Measurements from ENCODE around the gene SMNDC1. TPM values are rescaled to one million over a fixed set of nuclear protein-coding genes. Genes with fewer than 3 reads are reported as not detected.

Gene SMNDC1
- total RNA-seq, 3 donors from 2014 or later: 11.5 to 16.0 (median 13.4) TPM

DNA sequence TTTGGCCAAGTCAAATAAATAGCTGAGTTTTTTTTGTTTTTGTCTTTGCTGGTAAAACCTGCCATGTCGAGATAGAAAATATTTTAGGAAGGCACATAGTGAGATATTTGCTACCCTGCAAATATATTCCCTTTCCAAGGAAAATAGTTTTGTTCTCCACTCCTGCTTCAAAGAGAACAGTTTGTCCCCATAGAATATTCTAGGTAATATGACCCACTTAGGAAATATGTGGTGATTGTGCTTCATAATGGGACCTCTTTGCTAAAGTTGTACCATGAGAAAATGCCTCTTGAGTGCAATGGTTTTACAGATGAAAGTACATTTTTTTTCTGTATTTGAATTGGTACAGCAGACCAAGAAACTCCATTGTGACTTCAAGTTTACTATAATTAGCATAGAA, 41.6 kb downstream of the SMNDC1 start:
- intact Hi-C loops (cut with DNase I; ENCODE audit: low total_unique reads): no loop called here
- Histone ChIP-seq H3K27ac (peak overlapping the region; percentile 9 to 54), H3K27me3 (no peaks in the 10 kb centered on the region), H3K4me3 (no peak overlapping the region), H3K36me3 (no peaks in the 10 kb centered on the region), H3K9me3 (no peaks in the 10 kb centered on the region), H3K4me1 (peaks cover 0 to 2% of the 10 kb centered on the region in 2 donors)
- DNase-seq (ENCODE audit: low spot score in 2 of 2): no peak
- TF ChIP-seq POLR2AphosphoS5 (IDR thresholded peaks at IDR 0.05): no peak
- TF ChIP-seq POLR2A (IDR thresholded peaks at IDR 0.05): no peak
- TF ChIP-seq, protein P1, sequence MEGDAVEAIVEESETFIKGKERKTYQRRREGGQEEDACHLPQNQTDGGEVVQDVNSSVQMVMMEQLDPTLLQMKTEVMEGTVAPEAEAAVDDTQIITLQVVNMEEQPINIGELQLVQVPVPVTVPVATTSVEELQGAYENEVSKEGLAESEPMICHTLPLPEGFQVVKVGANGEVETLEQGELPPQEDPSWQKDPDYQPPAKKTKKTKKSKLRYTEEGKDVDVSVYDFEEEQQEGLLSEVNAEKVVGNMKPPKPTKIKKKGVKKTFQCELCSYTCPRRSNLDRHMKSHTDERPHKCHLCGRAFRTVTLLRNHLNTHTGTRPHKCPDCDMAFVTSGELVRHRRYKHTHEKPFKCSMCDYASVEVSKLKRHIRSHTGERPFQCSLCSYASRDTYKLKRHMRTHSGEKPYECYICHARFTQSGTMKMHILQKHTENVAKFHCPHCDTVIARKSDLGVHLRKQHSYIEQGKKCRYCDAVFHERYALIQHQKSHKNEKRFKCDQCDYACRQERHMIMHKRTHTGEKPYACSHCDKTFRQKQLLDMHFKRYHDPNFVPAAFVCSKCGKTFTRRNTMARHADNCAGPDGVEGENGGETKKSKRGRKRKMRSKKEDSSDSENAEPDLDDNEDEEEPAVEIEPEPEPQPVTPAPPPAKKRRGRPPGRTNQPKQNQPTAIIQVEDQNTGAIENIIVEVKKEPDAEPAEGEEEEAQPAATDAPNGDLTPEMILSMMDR (IDR thresholded peaks at IDR 0.05): no peak

DNA sequence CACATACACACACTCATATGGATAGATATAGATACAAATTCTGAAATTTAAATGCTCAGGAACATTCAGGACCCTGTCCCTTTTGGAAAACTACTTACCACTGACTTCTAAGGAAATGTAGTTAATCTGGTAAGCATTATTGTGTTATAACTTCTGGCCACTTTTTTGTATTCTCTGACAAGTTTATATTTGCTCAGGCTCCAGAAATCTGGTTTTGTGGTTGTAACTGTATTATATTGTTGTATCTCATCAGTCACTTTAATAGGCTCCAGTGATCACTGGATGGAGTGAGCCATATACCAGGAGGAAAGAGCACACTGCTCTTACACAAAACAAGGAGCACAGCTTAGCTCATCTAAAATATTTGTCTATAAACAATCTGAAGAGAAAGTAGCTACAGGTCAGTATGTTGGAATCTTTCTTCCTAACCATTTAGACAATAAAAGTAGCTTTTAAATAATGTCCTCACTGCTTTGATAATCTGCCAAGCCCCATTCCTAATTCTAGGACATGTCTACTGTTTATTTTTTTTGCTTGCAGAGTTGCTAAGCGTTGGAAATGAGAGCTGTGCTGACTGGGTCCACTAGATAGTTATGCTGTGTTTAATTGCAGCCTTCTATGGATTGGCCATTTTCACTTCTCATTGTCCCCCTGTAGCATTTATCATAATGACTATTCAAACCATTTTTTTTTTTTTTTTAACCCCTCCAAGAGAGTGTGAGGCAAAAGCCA, 43.8 kb downstream of the SMNDC1 start:
- no peaks in the 10 kb centered on the region for H3K36me3 ChIP-seq
- intact Hi-C loops (cut with DNase I; ENCODE audit: low total_unique reads): no loop called here
- H3K27me3 ChIP-seq: no peaks in the 10 kb centered on the region
- TF ChIP-seq, protein P1 (IDR thresholded peaks at IDR 0.05): no peak
- TF ChIP-seq POLR2AphosphoS5 (IDR thresholded peaks at IDR 0.05) (no peak), POLR2A (IDR thresholded peaks at IDR 0.05) (no peak)
- peak overlapping the region; percentile 30 to 43 for H3K27ac ChIP-seq
- H3K4me1 ChIP-seq: no peaks in the 10 kb centered on the region
- DNase-seq (ENCODE audit: low spot score in 2 of 2): no peak
- H3K9me3 ChIP-seq: no peaks in the 10 kb centered on the region
- no peak overlapping the region for H3K4me3 ChIP-seq

DNA sequence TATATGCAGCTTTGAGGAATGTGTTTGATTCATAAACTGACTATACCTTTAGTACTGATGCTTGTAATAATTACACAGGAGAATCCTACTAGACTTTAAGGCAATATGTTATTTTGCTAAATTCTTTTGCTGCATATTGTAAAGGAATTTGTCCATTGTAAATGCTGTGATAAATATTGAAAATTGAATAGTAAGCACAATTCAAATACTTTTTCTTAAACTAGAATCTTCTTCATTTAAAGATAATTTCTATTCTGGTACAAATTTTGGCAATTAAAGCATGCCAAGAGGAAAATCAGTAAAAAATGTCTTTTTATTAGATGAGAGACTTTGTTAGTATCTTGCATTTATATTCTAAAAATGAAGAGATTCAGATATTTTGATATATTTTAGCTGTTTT, 45.4 kb downstream of the SMNDC1 start:
- TF ChIP-seq, protein P1 (IDR thresholded peaks at IDR 0.05): no peak
- no peak for TF ChIP-seq POLR2AphosphoS5 (IDR thresholded peaks at IDR 0.05)
- TF ChIP-seq POLR2A (IDR thresholded peaks at IDR 0.05): no peak
- DNase-seq (ENCODE audit: low spot score in 2 of 2): no peak

DNA sequence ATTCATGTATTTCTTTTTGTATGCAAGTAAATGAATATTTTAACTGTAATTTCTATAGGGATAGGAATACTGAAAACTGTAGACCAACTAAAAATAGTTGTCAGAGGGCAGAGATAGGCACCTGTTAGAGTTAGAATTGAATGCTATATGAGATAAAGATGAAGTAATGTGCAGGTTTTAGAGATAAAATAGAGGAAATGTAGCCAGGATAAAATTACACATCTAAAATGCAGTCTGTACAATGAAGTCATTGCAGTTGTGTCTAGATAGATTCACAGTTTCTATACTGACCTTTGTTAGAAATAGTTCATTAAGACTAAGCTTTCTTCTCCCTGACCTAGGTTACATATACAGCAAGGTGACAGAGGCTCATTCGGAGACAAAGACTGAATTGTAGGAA, 46.2 kb downstream of the SMNDC1 start:
- no peak for DNase-seq (ENCODE audit: low spot score in 2 of 2)
- Histone ChIP-seq H3K27ac (no peak overlapping the region), H3K4me3 (no peak overlapping the region), H3K4me1 (no peaks in the 10 kb centered on the region), H3K9me3 (no peaks in the 10 kb centered on the region), H3K27me3 (no peaks in the 10 kb centered on the region), H3K36me3 (no peaks in the 10 kb centered on the region)
- TF ChIP-seq, protein P1 (IDR thresholded peaks at IDR 0.05): no peak
- no peak for TF ChIP-seq POLR2AphosphoS5 (IDR thresholded peaks at IDR 0.05)
- TF ChIP-seq POLR2A (IDR thresholded peaks at IDR 0.05): no peak
- intact Hi-C loops (cut with DNase I; ENCODE audit: low total_unique reads): no loop called here

More for the DNA sequence above, 45.4 kb downstream of the SMNDC1 start:
- H3K27ac ChIP-seq: no peak overlapping the region
- no peaks in the 10 kb centered on the region for H3K27me3 ChIP-seq
- H3K4me1 ChIP-seq: no peaks in the 10 kb centered on the region
- H3K9me3 ChIP-seq: no peaks in the 10 kb centered on the region
- intact Hi-C loops (cut with DNase I; ENCODE audit: low total_unique reads): no loop called here
- H3K36me3 ChIP-seq: no peaks in the 10 kb centered on the region
- no peak overlapping the region for H3K4me3 ChIP-seq

DNA sequence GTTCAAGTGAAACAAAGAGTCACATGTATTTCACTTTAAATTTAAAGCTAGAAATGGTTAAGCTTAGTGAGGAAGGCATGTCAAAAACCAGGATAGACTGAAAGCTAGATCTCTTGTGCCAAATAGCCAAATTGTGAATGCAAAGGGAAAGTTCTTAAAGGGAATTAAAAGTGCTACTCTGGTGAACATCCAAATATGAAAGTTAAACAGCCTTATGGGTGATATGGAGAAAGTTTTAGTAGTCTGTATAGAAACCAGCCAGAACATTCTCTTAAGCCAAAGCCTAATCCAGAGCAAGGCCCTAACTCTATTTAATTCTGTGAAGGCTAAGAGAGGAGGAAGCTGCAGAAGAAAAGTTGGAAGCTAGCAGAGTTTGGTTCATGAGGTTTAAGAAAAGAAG, 50.3 kb downstream of the SMNDC1 start:
- no peak for DNase-seq (ENCODE audit: low spot score in 2 of 2)
- H3K36me3 ChIP-seq: no peaks in the 10 kb centered on the region
- no peak overlapping the region for H3K4me3 ChIP-seq
- H3K9me3 ChIP-seq: no peaks in the 10 kb centered on the region
- TF ChIP-seq POLR2AphosphoS5 (IDR thresholded peaks at IDR 0.05) (no peak), POLR2A (IDR thresholded peaks at IDR 0.05) (no peak)
- TF ChIP-seq, protein P1 (IDR thresholded peaks at IDR 0.05): no peak
- no peaks in the 10 kb centered on the region for H3K27me3 ChIP-seq
- intact Hi-C loops (cut with DNase I; ENCODE audit: low total_unique reads): no loop called here
- no peaks in the 10 kb centered on the region for H3K4me1 ChIP-seq
- no peak overlapping the region for H3K27ac ChIP-seq
